Smooth muscle cell of the brain vasculature (primary cell): ENCODE data around the gene SPOCK2.
"Not testable (repeated sequence)": the region's sequence is repeated elsewhere in the genome, so short reads cannot be mapped to it uniquely, and the experiment has no call there.

Source experiments
- DNase-seq: peaks from one replicate; pipeline ENCODE4 v3.0.0-alpha.2; 2012; ENCODE audit warnings: low read depth, low spot score

The SPOCK2 gene

DNA sequence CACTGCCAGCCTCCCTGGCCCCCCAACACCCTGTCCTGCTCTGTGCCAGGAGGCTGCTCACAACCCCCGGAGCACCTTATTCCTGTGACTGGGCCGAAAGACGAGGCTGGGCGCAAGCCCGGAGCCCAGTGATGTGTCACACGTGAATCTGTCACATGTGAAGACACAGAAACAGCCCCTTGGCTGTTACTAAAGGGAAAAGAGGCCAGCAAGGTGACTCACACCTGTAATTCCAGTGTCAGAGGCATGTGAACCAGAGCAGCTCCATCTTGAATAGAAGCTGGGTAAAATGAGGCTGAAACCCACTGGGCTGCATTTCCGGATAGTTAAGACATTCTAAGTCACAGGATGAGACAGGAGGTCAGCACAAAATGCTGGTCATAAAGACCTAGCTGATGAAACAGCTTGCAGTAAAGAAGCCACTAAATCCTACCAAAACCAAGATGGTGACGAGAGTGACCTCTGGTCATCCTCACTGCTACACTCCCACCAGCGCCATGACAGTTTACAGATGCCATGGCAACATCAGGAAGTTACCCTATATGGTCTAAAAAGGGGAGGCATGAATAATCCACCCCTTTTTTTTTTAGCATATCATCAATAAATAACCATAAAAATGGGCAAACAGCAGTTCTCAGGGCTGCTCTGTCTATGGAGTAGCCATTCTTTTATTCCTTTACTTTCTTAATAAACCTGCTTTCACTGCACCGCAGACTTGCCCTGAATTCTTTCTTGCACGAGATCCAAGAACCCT lies 55.8 kb downstream of the SPOCK2 start:
- DNase-seq, result not testable (repeated sequence)

DNA sequence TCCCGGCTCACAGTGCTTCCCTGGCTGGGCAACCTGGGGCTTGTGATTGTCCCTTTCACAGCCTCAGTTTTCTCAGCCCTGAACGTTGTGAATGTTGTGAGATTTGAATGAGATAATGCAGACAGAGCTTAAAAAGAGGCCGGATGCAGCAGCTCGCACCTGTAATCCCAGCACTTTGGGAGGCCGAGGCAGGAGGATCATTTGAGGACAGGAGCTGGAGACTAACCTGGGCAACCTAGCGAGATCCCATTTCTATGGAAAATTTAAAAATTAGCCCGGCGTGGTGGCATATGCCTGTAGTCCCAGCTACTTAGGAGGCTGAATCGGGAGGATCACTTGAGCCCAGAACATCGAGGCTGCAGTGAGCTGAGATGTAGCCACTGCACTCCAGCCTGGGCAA lies 56.6 kb downstream of the SPOCK2 start:
- no peak for DNase-seq

DNA sequence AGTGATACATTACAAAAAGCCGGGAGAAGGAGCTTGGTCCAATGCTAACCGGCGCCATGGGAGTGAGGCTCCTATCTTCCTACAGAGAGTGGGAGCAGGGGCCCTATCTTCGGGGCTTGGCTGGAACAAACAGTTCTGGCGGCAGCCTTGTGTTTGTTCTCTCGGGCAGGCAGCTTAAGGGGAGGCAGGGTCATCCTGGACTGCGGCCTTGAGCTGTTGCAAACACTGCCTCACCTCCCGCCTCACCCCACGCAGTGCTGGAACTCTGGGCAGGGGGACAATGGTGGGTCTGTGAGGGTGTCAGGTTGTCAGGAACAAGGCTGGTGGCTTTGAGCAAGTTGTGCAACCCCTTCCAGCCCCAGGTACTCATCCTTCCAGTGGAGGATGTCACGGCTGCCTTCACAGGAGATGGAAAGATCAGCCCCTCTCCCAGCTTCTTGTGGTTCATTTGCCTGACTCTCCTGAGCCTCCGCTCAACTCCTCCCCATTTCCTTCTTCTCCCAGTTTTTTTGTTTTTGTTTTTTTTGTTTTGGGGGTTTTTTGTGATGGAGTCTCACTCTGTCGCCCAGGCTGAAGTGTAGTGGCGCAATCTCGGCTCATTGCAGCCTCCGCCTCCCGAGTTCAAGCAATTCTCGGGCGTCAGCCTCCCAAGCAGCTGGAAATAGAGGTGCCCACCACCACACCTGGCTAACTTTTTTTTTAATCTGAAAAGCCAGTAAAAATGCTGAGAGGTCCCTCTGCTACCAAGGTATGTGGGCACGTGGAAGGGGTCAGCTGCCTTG lies 57.4 kb downstream of the SPOCK2 start:
- DNase-seq, result no peak

- no peak for DNase-seq
These were observed 58.9 kb downstream of the SPOCK2 start for GRCh38 chr10:72029414-72029813.

- no peak for DNase-seq
These were observed 60.9 kb downstream of the SPOCK2 start for GRCh38 chr10:72027498-72027897.

- no peak for DNase-seq
These were observed 61.9 kb downstream of the SPOCK2 start for GRCh38 chr10:72026278-72027111.

- DNase-seq, result no peak
These were observed 62.5 kb downstream of the SPOCK2 start for GRCh38 chr10:72025832-72026231.

GRCh38 chr10:72025400-72025799 lies 63.0 kb downstream of the SPOCK2 start:
- no peak for DNase-seq

GRCh38 chr10:72024596-72024995 lies 63.8 kb downstream of the SPOCK2 start:
- no peak for DNase-seq

DNA sequence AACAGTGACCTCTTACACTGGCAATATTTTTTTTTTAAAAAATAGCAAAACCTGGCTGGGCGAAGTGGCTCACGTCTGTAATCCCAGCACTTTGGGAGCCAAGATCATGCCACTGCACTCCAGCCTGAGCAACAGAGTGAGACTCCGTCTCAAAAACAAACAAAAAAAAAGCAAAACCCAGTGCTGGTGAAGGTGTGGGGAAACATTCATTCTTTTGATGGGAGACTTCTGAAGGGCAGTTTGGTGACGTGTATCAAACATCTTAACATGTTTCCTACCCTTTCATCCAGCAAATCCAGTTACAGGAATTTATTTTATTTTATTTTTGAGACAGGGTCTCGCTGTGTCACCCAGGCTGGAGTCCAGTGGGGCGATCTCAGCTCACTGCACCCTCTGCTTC lies 66.1 kb downstream of the SPOCK2 start:
- DNase-seq, result no peak

DNA sequence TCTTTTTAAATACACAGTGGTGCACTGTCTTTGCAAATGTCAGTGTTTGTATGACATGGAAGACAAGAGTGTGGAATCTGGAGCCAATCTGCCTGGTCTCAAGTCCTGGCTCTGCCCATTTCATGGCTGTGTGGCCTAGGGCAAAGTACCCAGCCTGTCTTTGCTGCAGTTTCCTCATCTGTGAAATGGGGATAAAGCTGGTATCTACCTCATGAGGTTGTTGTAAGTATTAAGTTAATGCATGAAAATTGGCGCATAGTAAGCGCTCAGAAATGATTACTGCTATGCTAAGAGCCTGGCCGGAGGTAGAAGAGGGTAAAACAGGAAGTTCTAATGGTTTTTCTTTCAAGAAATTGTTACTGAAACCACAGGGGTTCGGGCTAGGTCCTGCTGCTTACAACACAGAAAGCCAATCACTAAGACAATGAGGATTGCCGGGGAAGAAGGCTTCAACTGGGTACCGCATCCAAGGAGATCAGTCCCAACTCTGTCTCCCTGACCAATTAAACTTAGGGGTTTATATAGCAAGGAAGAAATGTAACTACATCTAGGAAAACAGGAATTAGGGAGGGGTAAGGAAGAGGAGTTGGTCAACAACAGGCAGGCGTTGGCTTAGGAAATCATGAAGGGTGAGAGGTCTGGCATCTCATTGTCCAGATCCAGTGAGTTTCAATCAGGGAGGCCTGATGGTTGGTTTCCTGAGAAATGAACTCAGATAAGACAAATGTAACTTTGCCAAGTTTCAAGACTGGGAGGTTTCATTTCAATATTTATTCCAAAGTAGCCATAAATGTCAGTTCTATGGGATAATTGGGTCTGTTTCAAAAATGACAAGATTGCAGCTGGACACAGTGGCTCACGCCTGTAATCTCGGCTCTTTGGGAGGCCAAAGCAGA lies 67.2 kb downstream of the SPOCK2 start:
- DNase-seq, result no peak

- DNase-seq, result no peak
These were observed 69.1 kb downstream of the SPOCK2 start for GRCh38 chr10:72019085-72019876.

DNA sequence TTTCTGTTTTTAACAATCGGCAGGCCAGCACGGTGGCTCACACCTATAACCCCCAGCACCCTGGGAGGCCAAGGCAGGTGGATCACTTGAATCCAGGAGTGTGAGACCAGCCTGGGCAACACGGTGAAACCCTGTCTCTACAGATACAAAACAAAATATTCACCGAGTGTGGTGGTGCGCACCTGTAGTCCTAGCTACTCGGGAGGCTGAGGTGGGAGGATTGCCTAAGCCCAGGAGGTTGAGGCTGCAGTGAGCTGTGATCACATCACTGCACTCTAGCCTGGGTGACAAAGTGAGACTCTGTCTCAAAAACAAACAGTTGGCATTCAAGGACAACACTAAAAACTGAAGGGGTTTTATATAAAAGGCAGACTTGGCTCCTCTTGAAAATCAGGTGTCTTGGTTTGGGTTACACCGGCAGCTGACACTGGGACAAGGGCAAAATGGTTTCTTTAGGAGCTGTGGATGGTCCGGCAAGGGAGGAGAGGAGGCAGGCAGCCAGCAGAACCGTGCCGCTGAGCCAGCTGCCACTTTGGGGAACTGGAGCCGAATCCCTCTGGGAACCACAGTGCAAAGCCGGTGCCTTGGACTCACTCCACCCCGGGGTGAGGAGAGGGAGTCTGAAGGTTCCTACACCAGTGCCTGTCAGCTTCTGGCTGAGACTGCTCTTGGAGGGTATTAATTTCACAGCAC lies 71.6 kb downstream of the SPOCK2 start:
- no peak for DNase-seq

GRCh38 chr10:72015841-72016240 lies 72.5 kb downstream of the SPOCK2 start:
- no peak for DNase-seq

DNA sequence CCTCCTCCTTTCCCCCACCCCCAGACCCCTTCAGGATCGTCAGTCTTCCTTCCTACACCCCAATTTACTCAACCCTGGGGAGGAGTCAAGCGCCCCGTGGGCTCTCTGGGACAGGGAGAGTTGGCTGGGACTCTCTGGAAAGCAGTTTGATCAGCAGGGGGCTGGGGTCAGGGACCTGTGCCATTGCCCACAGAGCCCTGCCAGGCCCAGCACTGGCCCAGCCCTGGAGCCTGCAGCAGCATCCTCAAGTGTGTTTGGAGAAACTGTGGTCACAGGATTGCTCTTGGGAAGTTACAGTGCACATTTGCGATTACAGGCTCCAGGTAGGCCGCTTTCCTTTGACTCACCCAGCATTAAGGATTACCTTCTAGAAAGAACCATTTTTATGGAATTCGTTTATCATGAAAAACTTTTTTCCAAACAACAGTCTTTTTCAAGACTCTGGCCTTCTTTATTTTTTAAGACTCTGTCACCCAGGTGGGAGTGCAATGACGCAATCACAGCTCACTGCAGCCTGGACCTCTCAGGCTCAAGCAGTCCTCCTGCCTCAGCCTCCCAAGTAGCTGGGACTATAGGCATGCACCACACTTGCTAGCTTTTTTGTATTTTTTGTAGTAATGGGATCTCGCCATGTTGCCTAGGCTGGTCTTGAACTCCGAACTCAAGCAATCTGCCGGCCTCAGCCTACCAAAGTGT lies 73.4 kb downstream of the SPOCK2 start:
- no peak for DNase-seq

DNA sequence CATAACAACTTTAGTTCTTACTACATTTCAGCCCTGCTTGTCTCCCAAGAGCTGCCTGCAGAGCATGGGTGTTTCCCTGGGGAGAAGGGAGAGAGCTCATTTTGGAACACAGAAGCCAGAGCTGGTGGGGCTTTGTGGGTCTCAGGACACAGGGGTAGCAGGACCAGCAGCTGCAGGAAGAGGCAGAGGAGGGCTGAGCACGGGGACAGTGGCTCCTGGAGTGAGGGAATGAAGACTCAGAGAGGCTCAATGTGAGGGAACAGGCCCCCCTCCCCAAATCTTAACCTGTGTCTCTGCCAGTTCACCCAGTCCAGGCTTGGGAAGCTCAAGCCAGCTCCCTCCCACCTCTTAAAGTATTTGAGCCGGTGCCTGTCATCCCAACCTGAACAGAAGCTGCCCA lies 74.2 kb downstream of the SPOCK2 start:
- no peak for DNase-seq

DNA sequence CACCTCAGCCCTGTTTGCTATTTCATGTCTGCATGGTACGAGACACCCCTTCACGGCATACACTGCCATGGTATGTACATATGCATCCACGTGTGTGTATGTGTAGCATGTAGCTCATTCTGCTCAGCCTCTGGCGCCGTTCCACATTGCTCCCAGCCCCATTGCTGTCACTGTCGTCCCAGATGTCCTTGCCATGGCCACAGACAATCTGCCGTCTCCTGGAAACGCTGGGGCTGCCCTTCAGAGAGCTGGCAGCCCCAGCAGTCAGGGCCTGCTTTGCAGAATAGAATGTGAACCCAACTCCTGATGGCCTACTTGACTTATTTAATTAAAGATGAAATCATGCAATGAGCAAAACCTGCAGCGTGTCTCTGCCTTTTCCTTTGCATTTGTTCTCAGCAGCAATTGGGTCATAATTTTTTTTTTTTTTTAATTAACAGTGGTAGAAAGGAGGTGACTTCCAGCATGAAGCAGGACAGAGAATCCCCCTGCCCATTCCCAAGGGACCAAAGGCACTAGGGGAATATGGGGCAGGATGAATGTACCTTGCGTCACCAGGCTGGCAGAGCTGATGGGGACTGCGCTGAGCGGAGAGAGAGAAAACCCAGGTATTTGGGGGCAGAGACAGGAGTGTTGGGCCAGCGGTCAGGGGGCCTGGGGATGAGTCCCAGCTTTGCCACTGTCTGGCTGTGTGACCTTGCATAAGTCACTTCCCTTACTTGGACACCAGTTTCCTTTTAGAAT lies 75.0 kb downstream of the SPOCK2 start:
- DNase-seq, result no peak

DNA sequence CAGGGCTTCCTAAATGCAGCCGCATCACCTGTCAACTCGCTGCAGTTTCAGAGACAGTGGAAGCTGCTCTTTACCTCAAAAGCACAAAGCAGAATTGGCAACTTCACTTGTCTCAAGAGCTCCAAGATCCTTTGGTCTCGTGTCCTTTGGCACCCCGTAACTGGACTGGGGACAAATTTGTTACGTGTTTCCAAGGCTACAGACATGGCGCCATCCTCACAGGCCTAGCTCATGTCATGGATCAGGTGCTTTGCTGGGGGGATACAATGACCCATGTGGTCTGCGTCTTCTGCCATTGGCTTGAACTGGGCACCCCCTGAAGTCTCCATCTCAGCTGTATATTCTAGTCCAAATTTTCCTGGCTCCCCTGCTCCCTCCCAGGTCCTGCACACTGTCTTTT lies 75.6 kb downstream of the SPOCK2 start:
- DNase-seq, result no peak
